Fibroblast of mammary gland (primary cell): Measurements from ENCODE around the gene PRRX2.
A peak's percentile ranks its signal among the peaks of the same experiment; 100 is the strongest.

Experiments used
- DNase-seq: peaks from one replicate; pipeline ENCODE4 v3.0.0-alpha.2; 2010; ENCODE audit warnings: low read depth
- H3K4me3 ChIP-seq: 2 replicates; pipeline ENCODE4 v1.5.1; 2011; ENCODE audit warnings: low read depth, mild to moderate bottlenecking, low read length, moderate library complexity; ENCODE audit not compliant: control insufficient read depth
- TF ChIP-seq, protein P1 (sequence below): conservative IDR thresholded peaks from 2 replicates; pipeline ENCODE4 v1.5.1; 2011; ENCODE audit warnings: low read depth, low read length, inconsistent platforms; ENCODE audit not compliant: control insufficient read depth, insufficient read depth

Gene PRRX2

DNA sequence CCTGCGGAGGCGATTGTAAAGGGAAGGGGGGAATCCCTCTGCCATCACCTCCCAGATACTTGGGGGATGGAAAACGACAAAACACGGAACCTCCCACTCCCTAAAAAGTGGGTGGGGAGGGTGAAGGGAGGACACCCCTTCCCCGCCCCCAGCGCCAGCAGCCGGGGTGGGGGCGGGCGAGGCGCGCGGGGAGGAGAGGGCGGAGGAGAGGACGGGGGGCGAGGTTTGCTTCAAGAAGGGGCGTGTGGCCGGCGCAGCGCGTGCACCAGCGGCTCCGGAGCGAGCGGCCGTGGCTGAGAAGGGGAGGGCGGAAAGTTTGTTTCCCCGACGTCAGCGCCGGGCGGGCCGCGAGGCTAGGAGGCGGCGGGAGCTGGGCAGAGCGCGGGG is at the start of gene PRRX2:
TSS of gene PRRX2 (plus strand) at position 259 of the 387 bp plus-strand sequence. CDS start 221 bp downstream, outside the sequence.
- TF ChIP-seq, protein P1, sequence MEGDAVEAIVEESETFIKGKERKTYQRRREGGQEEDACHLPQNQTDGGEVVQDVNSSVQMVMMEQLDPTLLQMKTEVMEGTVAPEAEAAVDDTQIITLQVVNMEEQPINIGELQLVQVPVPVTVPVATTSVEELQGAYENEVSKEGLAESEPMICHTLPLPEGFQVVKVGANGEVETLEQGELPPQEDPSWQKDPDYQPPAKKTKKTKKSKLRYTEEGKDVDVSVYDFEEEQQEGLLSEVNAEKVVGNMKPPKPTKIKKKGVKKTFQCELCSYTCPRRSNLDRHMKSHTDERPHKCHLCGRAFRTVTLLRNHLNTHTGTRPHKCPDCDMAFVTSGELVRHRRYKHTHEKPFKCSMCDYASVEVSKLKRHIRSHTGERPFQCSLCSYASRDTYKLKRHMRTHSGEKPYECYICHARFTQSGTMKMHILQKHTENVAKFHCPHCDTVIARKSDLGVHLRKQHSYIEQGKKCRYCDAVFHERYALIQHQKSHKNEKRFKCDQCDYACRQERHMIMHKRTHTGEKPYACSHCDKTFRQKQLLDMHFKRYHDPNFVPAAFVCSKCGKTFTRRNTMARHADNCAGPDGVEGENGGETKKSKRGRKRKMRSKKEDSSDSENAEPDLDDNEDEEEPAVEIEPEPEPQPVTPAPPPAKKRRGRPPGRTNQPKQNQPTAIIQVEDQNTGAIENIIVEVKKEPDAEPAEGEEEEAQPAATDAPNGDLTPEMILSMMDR: no peak
- no peak within 1 kb of the TSS for H3K4me3 ChIP-seq
- DNase-seq: no peak

DNA sequence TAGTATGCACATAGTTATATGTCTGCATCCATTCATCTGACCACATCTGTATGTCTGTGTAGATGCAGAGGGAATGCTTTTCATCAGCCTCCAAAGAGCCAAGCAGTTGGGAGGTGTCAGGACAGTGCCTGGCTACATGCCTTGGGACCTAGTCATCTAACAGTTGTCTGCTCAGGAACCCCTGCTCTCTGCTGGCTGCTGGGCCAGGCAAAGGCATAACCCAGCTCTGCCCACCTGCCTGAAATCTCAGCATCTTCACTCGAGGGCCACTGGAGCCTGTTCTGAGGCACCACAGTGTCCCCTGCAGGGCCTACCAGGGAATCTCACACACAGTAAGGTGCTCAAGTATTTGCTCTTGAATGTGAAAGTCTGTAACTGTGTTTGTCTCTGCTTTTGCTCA is 48.3 kb upstream of the PRRX2 start:
- TF ChIP-seq, protein P1: peak; percentile 76
- peak; percentile 65 for DNase-seq
- H3K4me3 ChIP-seq: no peak overlapping the region

DNA sequence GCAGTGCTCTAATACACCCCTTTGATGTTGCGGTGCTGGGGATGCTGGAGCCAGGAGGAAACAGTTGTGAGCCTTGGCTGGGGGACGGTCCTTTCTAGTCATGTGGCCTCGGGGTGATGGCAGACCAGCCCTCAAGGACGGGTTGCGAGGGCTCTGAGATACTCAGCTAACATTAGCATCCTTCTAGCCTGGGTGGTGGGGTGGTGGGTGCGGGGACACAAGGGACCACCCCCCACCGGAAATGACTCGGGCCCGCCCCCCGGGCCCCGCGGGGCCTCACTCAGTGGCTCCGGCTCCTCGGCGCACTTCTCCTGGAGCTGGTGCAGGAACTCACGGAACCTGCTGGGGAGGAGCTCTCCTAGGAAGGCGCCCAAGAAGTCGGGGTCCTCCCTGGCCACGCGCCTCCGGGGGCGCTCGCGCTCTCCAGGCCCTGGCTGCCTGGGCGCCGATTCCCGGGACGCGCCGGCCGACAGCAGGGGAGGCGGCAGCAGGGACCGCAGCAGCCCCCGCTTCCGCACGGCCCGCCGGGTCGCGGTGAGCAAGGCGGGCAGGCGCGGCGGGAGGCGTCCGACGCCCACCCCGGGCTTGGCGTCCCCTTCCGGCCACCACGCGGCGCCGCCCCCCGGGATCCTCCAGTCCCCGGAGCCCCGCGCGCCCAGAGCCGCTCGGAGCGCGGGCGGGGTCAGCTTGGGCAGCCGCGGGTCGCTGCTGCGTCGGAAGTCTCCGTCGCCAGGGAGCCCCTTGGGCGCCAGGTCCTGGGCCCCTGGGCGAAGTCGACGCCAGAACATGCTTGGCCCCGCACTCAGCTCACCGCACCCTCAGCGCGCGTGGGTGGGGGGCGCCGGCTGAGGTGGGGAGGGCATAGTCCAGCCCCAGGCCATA is 45.4 kb upstream of the PRRX2 start:
- TF ChIP-seq, protein P1: no peak
- H3K4me3 ChIP-seq: peak overlapping the region; percentile 35
- DNase-seq: no peak

DNA sequence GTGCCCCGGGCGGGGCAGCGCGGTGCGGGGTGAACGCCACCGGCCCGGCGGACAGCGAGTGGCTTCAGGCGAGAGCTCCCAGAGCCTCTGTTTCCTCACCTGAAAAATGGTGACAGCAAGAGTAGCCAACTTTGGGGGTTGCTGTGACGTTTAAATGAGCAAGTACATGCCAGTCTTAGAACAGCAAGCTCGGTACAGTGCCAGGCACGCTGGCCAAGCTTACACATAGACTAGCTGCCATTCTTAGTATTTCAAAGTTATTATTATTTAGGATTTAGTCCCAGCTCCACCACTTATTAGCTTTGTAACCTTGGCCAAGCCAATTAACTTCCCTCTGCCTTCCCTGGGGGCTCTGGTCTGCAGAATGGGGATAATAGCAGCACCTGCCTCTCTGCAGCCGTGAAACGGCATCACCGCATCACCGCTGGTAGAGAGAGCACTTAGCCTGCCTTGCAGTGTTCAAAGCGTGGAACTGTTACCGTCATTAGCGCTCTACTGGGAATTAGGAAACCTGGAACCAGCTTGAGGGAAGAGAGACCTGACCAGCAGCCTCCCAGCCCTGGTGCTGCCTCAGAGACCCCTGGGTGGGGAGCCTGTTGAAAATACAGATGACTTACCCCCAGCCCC is 44.7 kb upstream of the PRRX2 start, which contains the start of gene C9orf50:
TSS of gene C9orf50 (minus strand) at position 433 of the 627 bp plus-strand sequence. CDS start 527 bp downstream, outside the sequence.
- no peak for DNase-seq
- peak within 1 kb of the TSS; percentile 35 for H3K4me3 ChIP-seq
- TF ChIP-seq, protein P1: no peak

DNA sequence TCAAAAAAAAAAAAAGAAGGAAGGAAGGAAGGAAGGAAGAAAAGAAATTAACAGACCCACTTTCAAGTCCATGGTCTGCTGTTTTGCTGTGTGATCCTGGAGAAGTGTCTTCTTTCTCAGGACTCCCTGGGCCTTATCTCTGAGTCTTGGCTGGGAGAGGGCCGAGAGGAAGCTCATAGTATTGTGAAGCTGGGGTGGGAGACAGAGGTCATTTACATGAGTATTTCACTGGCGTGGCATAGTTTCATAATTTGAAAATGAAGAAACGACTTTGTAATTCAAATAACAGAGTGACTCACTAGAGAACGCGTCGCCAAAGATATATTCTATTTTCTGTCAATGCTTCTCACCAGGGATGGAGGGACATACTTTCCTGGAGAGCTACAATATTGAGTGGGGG is 42.1 kb upstream of the PRRX2 start:
- H3K4me3 ChIP-seq: no peak overlapping the region
- TF ChIP-seq, protein P1: no peak
- peak; percentile 70 for DNase-seq

DNA sequence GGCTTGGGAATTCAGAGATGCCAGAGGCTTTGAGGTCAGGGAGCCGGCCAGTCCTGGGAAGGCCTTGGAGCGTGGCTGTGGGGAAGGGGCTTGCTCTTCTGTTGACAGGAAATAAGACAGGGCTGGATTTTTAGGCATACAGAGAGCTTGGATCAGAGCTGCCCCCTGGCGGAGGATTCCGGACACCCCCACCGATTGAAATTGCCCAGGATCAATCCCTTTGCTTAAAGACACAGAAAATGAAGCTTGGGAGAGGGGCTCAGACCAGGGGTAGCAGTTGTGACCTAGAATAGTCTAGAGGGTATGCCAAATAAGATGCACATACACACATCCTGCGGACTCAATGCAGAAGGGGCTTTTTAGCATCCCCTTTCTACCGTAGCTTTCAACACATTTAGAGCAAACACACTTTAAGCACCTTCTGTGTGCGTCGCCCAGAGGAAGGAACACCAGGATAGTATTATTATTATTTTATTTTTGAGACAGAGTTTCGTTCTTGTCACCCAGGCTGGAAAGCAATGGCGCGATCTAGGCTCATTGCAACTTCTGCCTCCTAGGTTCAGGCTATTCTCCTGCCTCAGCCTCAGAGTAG is 41.2 kb upstream of the PRRX2 start:
- DNase-seq: peak; percentile 60
- no peak overlapping the region for H3K4me3 ChIP-seq
- TF ChIP-seq, protein P1: peak; percentile 84
